HepG2 (cell line): Measurements from ENCODE around the gene TRIM10.

ENCODE experiments used
- EZH2 ChIP-seq: conservative IDR thresholded peaks from 2 replicates; pipeline ENCODE4 v1.6.1; 2012; ENCODE audit warnings: mild to moderate bottlenecking, low read depth, low read length, moderate library complexity
- FOXM1 ChIP-seq: sonication (generic); formaldehyde crosslinking; IDR thresholded peaks from 2 replicates; pipeline ENCODE4 v1.5.0; 2020; ENCODE audit warnings: missing genetic modification reagents
- JUN ChIP-seq: sonication (generic); formaldehyde crosslinking; IDR thresholded peaks from 2 replicates; pipeline ENCODE4 v1.4.0; 2020; ENCODE audit warnings: mild to moderate bottlenecking, missing genetic modification reagents
- MEF2D ChIP-seq: sonication (generic); formaldehyde crosslinking; IDR thresholded peaks from 2 replicates; pipeline ENCODE4 v1.5.1; 2020; ENCODE audit warnings: mild to moderate bottlenecking, missing genetic modification reagents
- POLR2AphosphoS5 ChIP-seq: IDR thresholded peaks from 2 replicates; pipeline ENCODE4 v1.6.1; 2012; ENCODE audit warnings: low read depth, low read length
- SUZ12 ChIP-seq: fragments of 150-350 bp; IDR thresholded peaks from 2 replicates; pipeline ENCODE4 v1.6.1; 2014; ENCODE audit warnings: low read depth, low read length
- ZSCAN9 ChIP-seq: IDR thresholded peaks from 2 replicates; pipeline ENCODE4 v1.6.1; 2016; ENCODE audit warnings: borderline replicate concordance
- TF ChIP-seq, protein P1 (sequence below): sonication (generic); formaldehyde crosslinking; IDR thresholded peaks from 2 replicates; pipeline ENCODE4 v1.5.0; 2020; ENCODE audit warnings: mild to moderate bottlenecking, missing genetic modification reagents, moderate library complexity
- TF ChIP-seq, protein P2 (sequence below): sonication (generic); formaldehyde crosslinking; IDR thresholded peaks from 2 replicates; pipeline ENCODE4 v1.4.0; 2020; ENCODE audit warnings: mild to moderate bottlenecking, missing genetic modification reagents

DNA sequence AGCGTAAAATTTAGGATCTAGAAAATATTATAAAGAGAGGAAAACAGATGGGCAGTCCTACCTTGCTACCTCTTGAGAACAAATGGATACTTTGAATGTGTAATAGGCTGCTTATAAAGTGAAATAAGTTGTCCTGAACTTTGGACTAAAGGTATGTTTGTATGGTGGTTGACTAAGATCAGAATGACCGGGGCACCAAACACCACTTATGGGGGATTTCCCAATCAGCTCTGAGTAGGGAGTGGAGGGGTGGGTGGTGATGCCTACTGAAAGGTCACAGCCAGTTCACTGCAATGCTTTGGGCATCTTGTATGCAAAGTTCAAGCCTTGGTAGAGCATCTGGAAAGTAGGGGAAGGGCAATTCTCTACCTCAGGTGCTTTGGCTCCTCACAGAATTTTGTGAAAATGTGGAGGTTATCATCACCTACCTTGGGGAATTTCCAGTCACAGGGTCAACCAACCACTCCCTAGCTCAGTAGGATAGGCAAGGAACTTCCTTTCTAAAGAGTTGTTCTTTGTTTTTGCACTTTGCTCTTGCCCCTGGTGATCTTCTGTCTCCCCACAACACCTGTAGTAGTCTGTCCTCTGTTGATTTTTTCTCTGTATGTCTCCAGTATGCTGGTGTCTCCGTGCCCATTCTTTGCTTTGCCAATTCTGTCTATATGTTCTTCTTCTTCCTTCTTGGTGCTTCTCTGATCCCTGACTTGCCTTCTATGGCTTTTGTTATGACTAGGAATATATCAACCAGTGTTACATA lies 47.8 kb downstream of the TRIM10 start, which contains the start of gene TRIM31:
- TF ChIP-seq ZSCAN9, result no peak
- TF ChIP-seq POLR2AphosphoS5, result no peak
- TF ChIP-seq, protein P1, sequence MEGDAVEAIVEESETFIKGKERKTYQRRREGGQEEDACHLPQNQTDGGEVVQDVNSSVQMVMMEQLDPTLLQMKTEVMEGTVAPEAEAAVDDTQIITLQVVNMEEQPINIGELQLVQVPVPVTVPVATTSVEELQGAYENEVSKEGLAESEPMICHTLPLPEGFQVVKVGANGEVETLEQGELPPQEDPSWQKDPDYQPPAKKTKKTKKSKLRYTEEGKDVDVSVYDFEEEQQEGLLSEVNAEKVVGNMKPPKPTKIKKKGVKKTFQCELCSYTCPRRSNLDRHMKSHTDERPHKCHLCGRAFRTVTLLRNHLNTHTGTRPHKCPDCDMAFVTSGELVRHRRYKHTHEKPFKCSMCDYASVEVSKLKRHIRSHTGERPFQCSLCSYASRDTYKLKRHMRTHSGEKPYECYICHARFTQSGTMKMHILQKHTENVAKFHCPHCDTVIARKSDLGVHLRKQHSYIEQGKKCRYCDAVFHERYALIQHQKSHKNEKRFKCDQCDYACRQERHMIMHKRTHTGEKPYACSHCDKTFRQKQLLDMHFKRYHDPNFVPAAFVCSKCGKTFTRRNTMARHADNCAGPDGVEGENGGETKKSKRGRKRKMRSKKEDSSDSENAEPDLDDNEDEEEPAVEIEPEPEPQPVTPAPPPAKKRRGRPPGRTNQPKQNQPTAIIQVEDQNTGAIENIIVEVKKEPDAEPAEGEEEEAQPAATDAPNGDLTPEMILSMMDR (CRISPR knock-in tag), result no peak
- no peak for TF ChIP-seq FOXM1 (CRISPR knock-in tag)
- TF ChIP-seq MEF2D (CRISPR knock-in tag), result no peak
- TF ChIP-seq SUZ12, result no peak
- TF ChIP-seq, protein P2, sequence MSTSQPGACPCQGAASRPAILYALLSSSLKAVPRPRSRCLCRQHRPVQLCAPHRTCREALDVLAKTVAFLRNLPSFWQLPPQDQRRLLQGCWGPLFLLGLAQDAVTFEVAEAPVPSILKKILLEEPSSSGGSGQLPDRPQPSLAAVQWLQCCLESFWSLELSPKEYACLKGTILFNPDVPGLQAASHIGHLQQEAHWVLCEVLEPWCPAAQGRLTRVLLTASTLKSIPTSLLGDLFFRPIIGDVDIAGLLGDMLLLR, result no peak
- TF ChIP-seq JUN (CRISPR knock-in tag), result no peak
- TF ChIP-seq EZH2, result no peak
